ENCODE measurements around the gene OR4C6.

DNA sequence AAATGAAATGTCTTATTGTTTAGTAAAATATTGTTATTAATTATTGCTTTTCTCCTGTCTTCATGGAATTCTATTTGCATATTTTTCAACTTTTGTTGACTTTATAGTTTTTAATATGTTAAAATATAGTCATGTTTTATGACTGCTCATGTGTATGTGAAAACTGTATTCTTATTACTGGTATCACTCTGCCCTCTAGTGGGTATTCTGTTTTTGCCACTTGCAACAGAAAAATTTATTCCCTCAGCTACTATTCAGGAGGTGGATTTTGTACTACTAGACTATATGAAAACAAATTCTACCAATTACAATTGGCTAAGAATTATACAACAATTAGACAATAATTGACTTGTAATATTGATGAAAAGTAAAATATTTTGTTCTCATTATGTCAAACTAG, 45.0 kb downstream of the OR4C6 start:
- TF ChIP-seq GABPA (IDR thresholded peaks at IDR 0.05; ENCODE audit: low read depth), result no peak
- TF ChIP-seq YY1 (IDR thresholded peaks at IDR 0.05; ENCODE audit: low read depth), result no peak
- TF ChIP-seq, protein P1, sequence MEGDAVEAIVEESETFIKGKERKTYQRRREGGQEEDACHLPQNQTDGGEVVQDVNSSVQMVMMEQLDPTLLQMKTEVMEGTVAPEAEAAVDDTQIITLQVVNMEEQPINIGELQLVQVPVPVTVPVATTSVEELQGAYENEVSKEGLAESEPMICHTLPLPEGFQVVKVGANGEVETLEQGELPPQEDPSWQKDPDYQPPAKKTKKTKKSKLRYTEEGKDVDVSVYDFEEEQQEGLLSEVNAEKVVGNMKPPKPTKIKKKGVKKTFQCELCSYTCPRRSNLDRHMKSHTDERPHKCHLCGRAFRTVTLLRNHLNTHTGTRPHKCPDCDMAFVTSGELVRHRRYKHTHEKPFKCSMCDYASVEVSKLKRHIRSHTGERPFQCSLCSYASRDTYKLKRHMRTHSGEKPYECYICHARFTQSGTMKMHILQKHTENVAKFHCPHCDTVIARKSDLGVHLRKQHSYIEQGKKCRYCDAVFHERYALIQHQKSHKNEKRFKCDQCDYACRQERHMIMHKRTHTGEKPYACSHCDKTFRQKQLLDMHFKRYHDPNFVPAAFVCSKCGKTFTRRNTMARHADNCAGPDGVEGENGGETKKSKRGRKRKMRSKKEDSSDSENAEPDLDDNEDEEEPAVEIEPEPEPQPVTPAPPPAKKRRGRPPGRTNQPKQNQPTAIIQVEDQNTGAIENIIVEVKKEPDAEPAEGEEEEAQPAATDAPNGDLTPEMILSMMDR (IDR thresholded peaks at IDR 0.05), result peak; percentile 81
- no peak for TF ChIP-seq GATA2 (CRISPR knock-in tag; IDR thresholded peaks at IDR 0.05)
- no peak for TF ChIP-seq RCOR1 (IDR thresholded peaks at IDR 0.05; ENCODE audit: low read length)
- TF ChIP-seq MXI1 (IDR thresholded peaks at IDR 0.05; ENCODE audit: low read depth, low read length), result no peak
- no peak for TF ChIP-seq NFIC (IDR thresholded peaks at IDR 0.05; ENCODE audit: borderline replicate concordance)

Data from SK-N-SH (cell line).